ENCODE measurements around the gene RBP7.
"Not testable (repeated sequence)": the region's sequence is repeated elsewhere in the genome, so short reads cannot be mapped to it uniquely, and the experiment has no call there.

Gene RBP7

GRCh38 chr1:9996624-9997582 lies at the start of gene RBP7:
Gene RBP7 (plus strand): TSS chr1:9997228. CDS start chr1:9997259, 31 bp downstream.
- peak in 1 of 2 donors; percentile 51 for ATAC-seq

- ATAC-seq, result no peak
These were observed 39.3 kb upstream of the RBP7 start for GRCh38 chr1:9957726-9958125.

DNA sequence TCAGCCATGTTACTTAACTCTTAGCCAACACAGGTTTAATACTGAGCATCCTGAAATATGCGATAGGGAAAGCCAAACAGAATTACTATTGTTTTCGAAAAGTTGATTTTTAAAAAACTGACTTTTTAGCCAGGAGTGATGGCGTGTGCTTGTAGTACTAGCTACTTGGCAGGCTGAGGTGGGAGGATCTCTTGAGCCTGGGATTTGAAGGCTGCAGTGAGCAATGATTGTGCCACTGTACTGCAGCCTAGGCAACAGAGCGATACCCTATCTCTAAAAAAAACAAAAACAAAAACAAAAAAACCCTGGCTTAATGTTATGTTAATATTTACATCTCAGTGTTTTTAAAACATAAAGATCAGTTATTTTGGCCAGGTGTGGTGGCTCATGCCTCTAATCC lies 37.0 kb upstream of the RBP7 start:
- no peak for ATAC-seq

GRCh38 chr1:9960706-9961562 lies 36.1 kb upstream of the RBP7 start:
- no peak for ATAC-seq

- ATAC-seq, result no peak
These were observed 12.8 kb upstream of the RBP7 start for GRCh38 chr1:9984253-9984652.

DNA sequence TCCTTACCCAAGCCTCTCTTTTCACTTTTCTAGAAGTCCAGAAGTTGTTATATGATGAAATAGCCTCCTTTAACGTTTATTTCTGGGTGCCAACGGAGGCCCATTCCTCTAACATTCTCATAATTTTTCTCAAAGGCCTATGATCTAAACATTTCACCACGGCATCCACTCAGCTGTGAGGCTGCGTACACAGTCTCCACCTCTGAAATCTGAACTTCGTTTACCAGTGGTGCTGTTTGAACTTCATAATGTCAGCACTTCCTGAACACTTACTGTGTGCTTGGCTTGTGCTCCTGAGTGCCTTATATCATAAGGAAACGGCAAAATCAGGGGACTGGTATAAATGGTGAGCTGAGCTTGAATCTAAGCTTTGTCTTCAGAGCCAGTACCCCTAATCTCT lies 12.0 kb upstream of the RBP7 start:
- no peak for ATAC-seq

DNA sequence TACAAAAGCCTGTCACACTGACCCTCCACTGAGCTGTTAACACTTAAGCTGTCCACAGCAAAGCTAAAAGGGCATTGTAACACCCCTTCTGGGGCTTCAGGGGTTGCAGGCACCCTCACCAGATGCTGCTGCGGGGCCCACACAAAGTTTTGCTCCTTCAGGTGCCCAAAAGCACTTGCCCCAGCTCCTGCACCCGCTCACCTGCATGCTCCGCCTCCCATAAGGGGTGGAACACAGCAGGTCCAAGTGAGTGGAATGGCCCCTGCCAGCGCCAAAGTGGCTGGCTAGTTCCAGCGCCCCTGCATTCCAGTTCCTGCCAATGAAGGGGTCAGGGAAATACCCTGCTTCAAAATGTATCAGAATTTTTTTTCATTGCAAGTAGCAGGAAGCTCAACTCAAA lies 7.3 kb upstream of the RBP7 start:
- ATAC-seq, result no peak

- ATAC-seq, result no peak
These were observed 6.1 kb upstream of the RBP7 start for GRCh38 chr1:9990944-9991343.

- ATAC-seq, result no peak
These were observed 4.1 kb upstream of the RBP7 start for GRCh38 chr1:9992910-9993309.

DNA sequence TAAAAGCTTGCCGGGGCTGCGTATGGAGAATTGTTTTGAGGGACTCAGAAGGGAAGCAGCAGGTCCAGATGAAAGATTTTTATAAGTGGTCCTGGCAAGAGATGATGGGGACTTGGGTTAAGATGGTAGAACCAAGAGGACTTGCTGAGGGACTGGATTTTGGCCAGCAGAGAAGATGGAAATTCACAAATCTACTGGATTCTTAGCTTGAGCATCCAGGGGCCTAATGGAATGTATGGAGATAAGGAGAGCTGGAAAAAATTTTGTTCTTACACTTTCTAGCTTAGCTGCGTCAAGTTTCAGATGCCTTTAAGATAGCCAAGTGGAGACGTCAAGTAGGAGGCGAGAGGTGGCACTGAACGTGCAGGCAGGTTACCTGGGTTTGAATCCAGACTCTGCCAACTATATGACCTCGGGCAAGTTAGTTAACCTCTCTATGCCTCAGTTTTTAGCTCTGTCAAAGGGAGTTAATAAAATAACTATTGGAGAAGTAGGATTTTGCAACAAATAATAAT lies 3.4 kb upstream of the RBP7 start:
- ATAC-seq, result no peak

DNA sequence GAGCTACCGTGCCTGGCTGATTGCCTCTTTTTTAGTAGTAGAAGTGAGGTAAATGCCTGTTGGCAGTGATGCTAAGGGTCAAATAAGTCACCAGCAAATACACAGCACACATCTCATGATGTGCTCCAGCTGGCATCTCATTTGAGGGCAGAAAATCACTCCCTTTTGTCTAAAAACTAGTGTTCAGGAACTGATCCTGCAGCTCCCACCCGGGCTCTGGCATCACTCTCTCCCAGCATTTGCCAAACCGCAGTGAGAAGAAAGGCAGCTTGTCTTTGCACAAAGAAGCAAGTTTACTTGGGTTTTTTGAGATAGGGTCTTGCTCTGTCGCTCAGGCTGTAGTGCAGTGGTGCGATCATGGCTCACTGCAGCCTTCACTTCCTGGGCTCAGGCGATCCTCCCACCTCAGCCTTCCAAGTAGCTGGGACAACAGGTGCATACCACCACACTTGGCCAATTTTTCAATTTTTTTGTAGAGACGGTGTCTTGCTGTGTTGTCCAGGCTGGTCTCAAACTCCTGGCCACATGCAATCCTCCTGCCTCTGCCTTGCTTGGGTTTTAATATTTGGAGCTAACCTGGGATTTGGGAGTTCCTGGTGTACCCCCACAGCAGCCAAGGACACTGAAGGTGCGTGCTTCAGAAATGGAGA lies 4.1 kb downstream of the RBP7 start:
- ATAC-seq, result no peak

GRCh38 chr1:10005248-10005647 lies 8.2 kb downstream of the RBP7 start:
- not testable (repeated sequence) for ATAC-seq

DNA sequence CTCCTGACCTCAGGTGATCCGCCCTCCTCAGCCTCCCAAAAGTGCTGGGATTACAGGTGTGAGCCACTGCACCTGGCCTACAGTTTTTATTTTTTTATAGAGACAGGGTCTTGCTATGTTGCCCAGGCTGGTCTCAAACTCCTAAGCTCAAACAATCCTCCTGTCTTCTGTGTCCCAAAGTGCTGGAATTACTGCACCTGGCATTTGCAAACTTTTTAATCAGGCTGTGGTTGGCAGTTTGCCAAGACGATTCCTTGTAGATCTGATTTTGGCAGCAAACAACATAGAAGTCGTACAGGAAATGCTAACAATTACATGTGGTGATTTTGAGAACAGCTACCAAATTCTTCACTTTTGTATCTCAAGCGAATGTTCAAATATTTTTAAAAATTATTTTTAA lies 10.1 kb downstream of the RBP7 start:
- ATAC-seq, result no peak

- no peak for ATAC-seq
These were observed 17.0 kb downstream of the RBP7 start for GRCh38 chr1:10014016-10014415.

DNA sequence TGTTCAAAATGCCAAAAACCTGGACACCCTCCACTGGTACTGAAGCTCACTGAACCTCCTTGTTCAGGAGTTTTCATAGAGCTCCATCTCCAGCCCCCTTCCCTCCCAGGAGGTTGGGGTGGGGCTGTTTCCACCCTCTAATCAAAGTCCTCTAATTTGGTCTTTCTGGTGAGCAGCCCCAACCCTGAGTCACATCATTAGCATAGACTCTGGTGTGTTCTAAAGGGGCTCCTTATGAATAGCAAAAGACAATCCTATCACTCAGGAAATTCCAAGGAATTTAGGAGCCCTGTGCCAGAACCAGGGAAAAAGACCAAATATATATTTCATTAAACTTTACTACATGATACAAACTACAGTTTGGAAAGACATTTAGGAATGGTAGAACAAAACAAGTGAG lies 22.5 kb downstream of the RBP7 start:
- no peak for ATAC-seq

DNA sequence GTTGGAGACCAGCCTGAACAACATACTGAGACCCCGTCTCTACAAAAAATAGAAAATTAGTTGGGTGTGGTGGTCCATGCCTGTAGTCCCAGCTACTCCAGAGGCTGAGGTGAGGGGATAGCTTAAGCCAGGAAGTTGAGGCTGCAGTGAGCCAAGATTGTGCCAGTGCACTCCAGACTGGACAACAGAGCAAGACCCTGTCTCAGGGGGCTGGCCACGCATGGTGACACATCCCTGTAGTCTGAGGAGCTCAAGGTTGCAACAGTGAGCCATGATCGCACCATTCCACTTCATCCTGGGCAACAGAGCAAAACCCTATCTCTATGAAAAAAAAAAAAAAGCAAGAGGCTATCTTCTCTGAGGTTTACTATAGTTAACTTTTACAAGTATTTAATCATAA lies 23.1 kb downstream of the RBP7 start:
- ATAC-seq, result no peak

DNA sequence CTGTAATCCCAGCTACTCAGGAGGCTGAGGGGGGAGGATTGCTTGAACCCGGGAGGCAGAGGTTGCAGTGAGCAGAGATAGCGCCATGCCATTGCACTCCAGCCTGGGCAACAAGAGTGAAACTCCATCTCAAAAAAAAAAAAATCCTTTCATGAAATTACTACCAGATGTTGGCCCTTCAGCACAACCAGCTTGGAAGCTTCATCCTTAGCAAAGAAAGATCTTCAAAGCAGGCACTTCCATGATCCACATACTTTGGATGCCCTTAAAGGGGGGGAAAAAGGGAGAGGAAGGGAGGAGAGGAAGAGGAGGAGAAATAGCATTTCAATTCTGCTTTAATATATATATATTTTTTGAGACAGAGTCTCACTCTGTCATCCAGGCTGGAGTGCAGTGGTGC lies 23.6 kb downstream of the RBP7 start:
- ATAC-seq, result not testable (repeated sequence)

DNA sequence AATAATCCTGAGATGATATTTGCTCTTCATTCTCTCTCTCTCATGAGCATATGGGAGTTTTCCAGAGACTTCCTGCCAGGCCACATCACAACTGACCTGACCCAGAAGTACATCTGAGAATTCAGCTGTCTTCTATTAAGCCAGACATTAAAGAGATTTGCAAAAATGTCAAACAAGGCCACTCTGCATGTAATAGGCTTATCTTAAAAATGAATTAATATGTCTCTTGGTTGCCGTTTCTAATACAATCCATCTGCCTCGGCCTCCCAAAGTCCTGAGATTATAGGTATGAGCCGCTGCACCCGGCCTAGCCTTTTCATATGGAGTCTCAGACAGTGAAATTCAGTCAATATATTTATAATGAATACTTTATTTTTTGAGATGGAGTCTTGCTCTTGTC lies 25.0 kb downstream of the RBP7 start:
- ATAC-seq, result not testable (repeated sequence)

- no peak for ATAC-seq
These were observed 25.6 kb downstream of the RBP7 start for GRCh38 chr1:10022656-10023055.

- no peak for ATAC-seq
These were observed 28.3 kb downstream of the RBP7 start for GRCh38 chr1:10025354-10025753.

GRCh38 chr1:10027027-10027426 lies 30.0 kb downstream of the RBP7 start:
- no peak for ATAC-seq

GRCh38 chr1:10028956-10029500 lies 32.0 kb downstream of the RBP7 start:
- ATAC-seq, result not testable (repeated sequence)

DNA sequence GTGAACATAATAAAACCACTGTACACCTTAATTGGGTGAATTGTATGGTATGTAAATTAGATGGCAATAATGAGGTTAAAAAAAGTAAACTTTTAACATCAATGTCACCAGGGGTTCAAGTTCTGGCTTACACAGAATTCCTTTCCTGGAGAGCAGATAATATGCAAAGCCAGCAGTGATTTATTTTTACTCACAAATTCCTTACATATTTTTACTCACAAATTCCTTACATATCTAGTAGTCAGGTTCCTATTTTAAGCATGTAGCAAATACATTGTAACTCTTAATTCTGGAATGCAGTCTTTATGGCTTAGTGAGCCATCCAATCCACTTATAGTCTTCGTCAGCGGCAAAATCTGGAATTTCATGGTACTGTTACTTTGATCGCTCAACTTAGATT lies 34.4 kb downstream of the RBP7 start:
- ATAC-seq, result no peak

Measured in activated CD4-positive, CD25-positive, alpha-beta regulatory T cell treated with anti-CD3 and anti-CD28 coated beads, Interleukin-2, amount 50 U/mL, for 24 hours (primary cell).